WTC11 (cell line): ENCODE data around the gene ARL4C.

Source experiments
- CTCF ChIP-seq: fragments of 200-600 bp; IDR thresholded peaks from 2 replicates; pipeline ENCODE4 v1.8.0; 2022; ENCODE audit warnings: antibody characterized with exemption
- ETV6 ChIP-seq: sonication (generic); formaldehyde crosslinking; IDR thresholded peaks from 2 replicates; pipeline ENCODE4 v1.8.1; 2022; ENCODE audit warnings: mild to moderate bottlenecking, missing genetic modification reagents
- NFE2L1 ChIP-seq: sonication (generic); formaldehyde crosslinking; IDR thresholded peaks from 2 replicates; pipeline ENCODE4 v1.8.1; 2023; ENCODE audit warnings: missing genetic modification reagents
- TEAD1 ChIP-seq: sonication (generic); formaldehyde crosslinking; IDR thresholded peaks from 2 replicates; pipeline ENCODE4 v1.8.0; 2022; ENCODE audit warnings: mild to moderate bottlenecking, missing genetic modification reagents
- ZNF263 ChIP-seq: sonication (generic); formaldehyde crosslinking; IDR thresholded peaks from 2 replicates; pipeline ENCODE4 v1.8.1; 2022; ENCODE audit warnings: low read depth, mild to moderate bottlenecking, moderate library complexity, missing genetic modification reagents
- TF ChIP-seq, protein P1 (sequence below): sonication (generic); formaldehyde crosslinking; conservative IDR thresholded peaks from 2 replicates; pipeline ENCODE4 v1.8.1; 2022; ENCODE audit warnings: mild to moderate bottlenecking, missing genetic modification reagents

DNA sequence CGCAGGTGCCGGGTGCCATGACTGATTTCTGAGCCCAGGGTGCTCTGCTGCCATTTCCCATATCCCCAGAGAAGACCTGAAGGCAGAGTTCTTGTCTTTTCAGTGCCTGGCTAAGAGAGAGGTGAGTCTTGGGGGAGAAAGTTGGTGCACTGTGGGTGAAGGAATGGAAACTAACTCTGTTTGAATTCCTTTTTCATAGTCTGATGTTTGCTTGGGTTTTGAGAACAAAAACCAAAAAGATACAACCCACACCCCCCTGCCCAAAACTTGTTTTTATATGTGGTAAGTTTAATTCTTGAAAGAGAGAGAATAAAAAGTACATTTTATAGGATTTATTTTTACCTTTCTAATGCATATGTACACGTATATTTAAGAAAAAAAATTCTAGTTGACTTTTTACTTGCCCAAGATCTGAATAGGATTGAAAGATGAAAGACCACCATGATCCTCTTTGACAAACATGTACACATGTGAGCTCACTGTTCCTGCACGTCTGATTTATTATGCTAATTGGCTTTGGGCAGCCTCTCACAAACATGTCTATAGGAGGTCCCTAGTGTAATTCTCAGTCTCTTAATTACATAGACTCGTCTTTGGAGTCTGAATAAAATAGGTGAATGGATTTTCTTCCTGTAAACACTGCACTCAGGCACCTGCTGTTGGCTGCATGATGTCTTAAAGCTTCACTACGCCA lies 46.3 kb downstream of the ARL4C start:
- TF ChIP-seq, protein P1, sequence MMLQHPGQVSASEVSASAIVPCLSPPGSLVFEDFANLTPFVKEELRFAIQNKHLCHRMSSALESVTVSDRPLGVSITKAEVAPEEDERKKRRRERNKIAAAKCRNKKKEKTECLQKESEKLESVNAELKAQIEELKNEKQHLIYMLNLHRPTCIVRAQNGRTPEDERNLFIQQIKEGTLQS (CRISPR knock-in tag), result no peak
- TF ChIP-seq CTCF (no peak), TEAD1 (no peak), NFE2L1 (CRISPR knock-in tag) (no peak), ETV6 (CRISPR knock-in tag) (no peak), ZNF263 (CRISPR knock-in tag) (no peak)
